ENCODE data around the gene PCDH10.

Gene PCDH10, protein sequence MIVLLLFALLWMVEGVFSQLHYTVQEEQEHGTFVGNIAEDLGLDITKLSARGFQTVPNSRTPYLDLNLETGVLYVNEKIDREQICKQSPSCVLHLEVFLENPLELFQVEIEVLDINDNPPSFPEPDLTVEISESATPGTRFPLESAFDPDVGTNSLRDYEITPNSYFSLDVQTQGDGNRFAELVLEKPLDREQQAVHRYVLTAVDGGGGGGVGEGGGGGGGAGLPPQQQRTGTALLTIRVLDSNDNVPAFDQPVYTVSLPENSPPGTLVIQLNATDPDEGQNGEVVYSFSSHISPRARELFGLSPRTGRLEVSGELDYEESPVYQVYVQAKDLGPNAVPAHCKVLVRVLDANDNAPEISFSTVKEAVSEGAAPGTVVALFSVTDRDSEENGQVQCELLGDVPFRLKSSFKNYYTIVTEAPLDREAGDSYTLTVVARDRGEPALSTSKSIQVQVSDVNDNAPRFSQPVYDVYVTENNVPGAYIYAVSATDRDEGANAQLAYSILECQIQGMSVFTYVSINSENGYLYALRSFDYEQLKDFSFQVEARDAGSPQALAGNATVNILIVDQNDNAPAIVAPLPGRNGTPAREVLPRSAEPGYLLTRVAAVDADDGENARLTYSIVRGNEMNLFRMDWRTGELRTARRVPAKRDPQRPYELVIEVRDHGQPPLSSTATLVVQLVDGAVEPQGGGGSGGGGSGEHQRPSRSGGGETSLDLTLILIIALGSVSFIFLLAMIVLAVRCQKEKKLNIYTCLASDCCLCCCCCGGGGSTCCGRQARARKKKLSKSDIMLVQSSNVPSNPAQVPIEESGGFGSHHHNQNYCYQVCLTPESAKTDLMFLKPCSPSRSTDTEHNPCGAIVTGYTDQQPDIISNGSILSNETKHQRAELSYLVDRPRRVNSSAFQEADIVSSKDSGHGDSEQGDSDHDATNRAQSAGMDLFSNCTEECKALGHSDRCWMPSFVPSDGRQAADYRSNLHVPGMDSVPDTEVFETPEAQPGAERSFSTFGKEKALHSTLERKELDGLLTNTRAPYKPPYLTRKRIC

DNA sequence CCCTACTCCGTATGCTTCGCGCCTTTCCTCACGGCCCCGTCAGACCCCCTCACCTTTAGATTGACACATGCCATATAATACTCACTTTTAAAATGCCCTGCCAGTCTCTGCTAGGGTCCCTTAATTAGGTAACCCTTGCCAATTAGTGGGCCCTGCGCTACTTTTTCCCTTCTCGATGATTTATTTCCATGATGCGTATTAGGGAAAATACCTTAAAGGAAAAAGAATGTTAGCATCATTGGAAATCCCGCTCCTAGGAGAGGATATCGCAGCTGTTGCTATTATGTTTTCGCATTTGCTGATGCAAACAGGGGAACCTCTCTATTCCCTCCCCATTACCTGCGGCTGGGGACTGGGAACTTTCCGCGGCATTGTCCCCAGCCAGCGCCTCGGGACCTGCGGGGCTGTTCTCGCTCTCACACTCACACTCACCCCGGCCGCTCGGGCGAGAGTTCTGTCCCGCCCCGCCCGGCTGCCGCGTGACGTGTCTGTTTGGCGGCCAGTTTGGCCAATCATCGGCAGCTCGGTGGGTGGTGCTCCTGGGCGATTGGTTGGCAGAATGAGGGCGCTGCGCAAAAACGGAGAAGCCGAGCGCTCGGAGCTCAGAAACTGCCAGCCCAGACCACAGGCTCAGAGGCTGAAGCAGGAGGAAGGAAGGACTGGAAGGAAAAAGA lies at the start of gene PCDH10:
Gene PCDH10 (plus strand): TSS at position 605 of the 674 bp plus-strand sequence. CDS start 847 bp downstream, outside the sequence.
- peak within 1 kb of the TSS; percentile 65 for H3K4me3 ChIP-seq (ENCODE audit: low read depth, low read length)
- in situ Hi-C loops (cut with HindIII; ENCODE audit: low sequenced_read_pairs) = no loop called here

GRCh38 chr4:133102043-133102442 lies 47.1 kb upstream of the PCDH10 start:
- H3K4me3 ChIP-seq (ENCODE audit: low read depth, low read length) = no peak overlapping the region
- TF ChIP-seq, protein P1, sequence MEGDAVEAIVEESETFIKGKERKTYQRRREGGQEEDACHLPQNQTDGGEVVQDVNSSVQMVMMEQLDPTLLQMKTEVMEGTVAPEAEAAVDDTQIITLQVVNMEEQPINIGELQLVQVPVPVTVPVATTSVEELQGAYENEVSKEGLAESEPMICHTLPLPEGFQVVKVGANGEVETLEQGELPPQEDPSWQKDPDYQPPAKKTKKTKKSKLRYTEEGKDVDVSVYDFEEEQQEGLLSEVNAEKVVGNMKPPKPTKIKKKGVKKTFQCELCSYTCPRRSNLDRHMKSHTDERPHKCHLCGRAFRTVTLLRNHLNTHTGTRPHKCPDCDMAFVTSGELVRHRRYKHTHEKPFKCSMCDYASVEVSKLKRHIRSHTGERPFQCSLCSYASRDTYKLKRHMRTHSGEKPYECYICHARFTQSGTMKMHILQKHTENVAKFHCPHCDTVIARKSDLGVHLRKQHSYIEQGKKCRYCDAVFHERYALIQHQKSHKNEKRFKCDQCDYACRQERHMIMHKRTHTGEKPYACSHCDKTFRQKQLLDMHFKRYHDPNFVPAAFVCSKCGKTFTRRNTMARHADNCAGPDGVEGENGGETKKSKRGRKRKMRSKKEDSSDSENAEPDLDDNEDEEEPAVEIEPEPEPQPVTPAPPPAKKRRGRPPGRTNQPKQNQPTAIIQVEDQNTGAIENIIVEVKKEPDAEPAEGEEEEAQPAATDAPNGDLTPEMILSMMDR (IDR thresholded peaks at IDR 0.05; ENCODE audit: low read depth, low read length) = no peak
- in situ Hi-C loops (cut with HindIII; ENCODE audit: low sequenced_read_pairs) = no loop called here
- no peak for DNase-seq (ENCODE audit: low read depth, low spot score)

More for the DNA sequence above, at the start of gene PCDH10:
- TF ChIP-seq, protein P1 (IDR thresholded peaks at IDR 0.05; ENCODE audit: low read depth, low read length) = no peak
- DNase-seq (ENCODE audit: low read depth, low spot score) = peak; percentile 96

- TF ChIP-seq, protein P1 (IDR thresholded peaks at IDR 0.05; ENCODE audit: low read depth, low read length) = no peak
- H3K4me3 ChIP-seq (ENCODE audit: low read depth, low read length) = no peak overlapping the region
- DNase-seq (ENCODE audit: low read depth, low spot score) = no peak
- in situ Hi-C loops (cut with HindIII; ENCODE audit: low sequenced_read_pairs) = no loop called here
Observed at GRCh38 chr4:133102612-133103409, 46.3 kb upstream of the PCDH10 start.

GRCh38 chr4:133112641-133113040 lies 36.5 kb upstream of the PCDH10 start:
- in situ Hi-C loops (cut with HindIII; ENCODE audit: low sequenced_read_pairs) = no loop called here
- TF ChIP-seq, protein P1 (IDR thresholded peaks at IDR 0.05; ENCODE audit: low read depth, low read length) = no peak
- no peak overlapping the region for H3K4me3 ChIP-seq (ENCODE audit: low read depth, low read length)
- DNase-seq (ENCODE audit: low read depth, low spot score) = no peak

DNA sequence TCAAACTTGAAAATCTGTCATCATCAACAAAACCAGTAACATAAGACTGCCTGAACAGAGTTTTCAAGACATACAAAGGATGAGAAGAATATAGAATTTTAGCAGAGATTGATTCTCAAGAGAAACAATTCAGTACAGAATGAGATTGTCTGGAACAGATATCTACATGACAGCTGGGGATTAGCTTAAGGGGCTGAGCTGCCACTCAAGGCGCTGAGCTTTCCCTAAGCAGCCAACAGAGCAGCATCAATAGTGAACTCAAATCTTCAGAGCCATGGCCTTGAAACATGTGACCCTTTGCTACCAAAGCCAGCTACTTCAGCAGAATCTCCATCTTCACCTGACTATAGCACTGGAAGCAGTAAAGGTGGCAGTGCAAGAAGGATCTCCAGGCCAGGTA lies 24.3 kb upstream of the PCDH10 start:
- no peak for DNase-seq (ENCODE audit: low read depth, low spot score)
- in situ Hi-C loops (cut with HindIII; ENCODE audit: low sequenced_read_pairs) = no loop called here
- TF ChIP-seq, protein P1 (IDR thresholded peaks at IDR 0.05; ENCODE audit: low read depth, low read length) = no peak

More for the DNA sequence above, 24.3 kb upstream of the PCDH10 start:
- no peak overlapping the region for H3K4me3 ChIP-seq (ENCODE audit: low read depth, low read length)

Data from astrocyte of the spinal cord (primary cell).